ENCODE results near the gene TNS1.

The TNS1 gene

DNA sequence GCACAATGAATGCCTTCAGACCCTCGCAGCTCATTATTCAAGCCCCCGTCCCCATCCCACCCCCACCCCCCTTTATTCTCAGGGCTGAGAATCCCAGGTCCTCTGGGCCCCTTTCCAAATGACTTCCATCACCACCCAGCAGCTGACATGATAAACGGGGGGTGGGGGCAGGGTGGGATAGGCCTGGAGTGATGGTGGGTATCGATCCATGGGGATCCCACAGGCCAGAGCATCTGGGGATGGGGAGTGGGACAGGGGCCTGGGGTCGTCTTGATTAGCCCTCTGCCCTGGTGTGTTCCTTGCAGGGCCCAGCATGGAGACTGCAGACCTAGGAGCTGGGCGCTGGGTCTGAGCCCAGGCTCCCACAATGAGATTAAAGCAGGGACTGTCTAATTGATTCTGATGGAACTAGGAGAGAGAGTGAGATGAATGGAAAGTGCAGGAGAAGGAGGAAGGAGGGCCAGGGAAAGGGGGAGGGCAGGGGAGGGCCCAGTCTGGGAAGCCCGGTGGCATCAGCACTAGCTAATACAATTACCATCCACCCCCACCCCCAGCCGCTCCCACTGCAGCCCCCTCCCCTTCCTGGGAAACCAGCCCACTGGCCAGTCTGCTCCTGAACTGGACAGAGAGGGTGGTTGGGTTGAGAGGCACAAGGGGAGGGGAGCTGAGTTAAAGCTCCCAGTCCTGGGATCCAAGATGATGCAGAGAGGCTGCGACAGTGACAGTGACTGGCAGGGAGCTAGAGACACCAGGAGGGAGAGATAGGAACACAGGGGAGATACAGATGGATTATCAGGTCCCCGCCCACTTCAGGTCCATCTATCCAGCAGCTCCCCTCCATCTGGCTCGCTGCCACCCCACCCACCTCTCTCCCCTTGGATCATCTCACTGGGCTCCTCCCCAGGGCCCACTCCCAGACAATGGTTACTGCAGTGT is 13.1 kb upstream of the TNS1 start:
- DNase-seq = peak; percentile 49

- DNase-seq = no peak
Observed at GRCh38 chr2:218014706-218015585, 12.2 kb upstream of the TNS1 start.

GRCh38 chr2:218013289-218013688 is 10.5 kb upstream of the TNS1 start:
- no peak for DNase-seq

GRCh38 chr2:218012284-218012683 is 9.5 kb upstream of the TNS1 start:
- DNase-seq = no peak

DNA sequence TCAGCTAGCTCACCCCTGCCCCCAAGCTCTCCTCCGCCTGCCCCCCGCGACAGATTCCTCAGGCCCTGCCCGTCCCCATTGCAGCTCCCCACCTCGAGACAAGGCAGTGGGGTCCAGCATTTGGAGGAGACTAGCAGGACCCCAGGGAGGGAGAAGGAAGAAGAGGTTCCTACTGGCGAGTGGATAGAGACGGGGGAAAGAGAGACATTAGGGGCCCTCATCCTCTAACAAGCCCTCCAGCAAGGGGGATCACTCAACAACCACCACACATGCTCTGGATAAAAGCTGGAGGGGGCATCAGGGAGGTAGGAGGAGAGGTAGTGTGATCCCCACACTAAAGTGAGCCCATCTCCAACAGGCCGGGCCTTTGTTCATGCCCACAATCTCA is 8.9 kb upstream of the TNS1 start:
- no peak for DNase-seq

- peak; percentile 53 for DNase-seq
Observed at GRCh38 chr2:218010984-218011652, 8.3 kb upstream of the TNS1 start.

- peak; percentile 49 for DNase-seq
Observed at GRCh38 chr2:218010140-218010983, 7.6 kb upstream of the TNS1 start.

GRCh38 chr2:218009765-218010139 is 7.0 kb upstream of the TNS1 start:
- peak; percentile 47 for DNase-seq

- DNase-seq = peak; percentile 44
Observed at GRCh38 chr2:218009231-218009630, 6.4 kb upstream of the TNS1 start.

- peak; percentile 74 for DNase-seq
Observed at GRCh38 chr2:218008060-218009040, 5.6 kb upstream of the TNS1 start.

GRCh38 chr2:218006741-218007140 is 3.9 kb upstream of the TNS1 start:
- no peak for DNase-seq

- DNase-seq = no peak
Observed at GRCh38 chr2:218005486-218005885, 2.7 kb upstream of the TNS1 start.

GRCh38 chr2:218005028-218005427 is 2.2 kb upstream of the TNS1 start:
- no peak for DNase-seq

DNA sequence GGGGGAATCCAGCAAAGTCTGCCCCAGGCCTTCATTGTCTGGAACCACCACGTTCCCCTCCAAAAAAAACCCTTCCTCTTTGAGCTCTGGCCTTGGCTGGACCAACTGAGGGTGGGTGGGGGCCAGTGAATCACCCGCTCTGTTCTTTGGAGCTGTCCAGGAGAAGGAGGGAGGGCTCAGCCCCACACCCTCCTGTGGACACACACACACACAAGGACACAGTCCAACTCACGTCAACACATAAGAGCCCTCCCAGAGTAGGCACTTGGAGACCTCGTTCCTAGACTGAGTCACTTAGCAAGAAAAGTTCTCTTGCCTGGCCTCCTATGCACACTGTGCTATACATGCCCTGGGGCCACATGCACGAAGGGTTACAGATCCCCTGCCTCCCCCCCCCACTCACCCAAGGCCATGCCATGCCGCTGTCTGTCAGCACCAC is 1.2 kb upstream of the TNS1 start:
- peak; percentile 90 for DNase-seq

DNA sequence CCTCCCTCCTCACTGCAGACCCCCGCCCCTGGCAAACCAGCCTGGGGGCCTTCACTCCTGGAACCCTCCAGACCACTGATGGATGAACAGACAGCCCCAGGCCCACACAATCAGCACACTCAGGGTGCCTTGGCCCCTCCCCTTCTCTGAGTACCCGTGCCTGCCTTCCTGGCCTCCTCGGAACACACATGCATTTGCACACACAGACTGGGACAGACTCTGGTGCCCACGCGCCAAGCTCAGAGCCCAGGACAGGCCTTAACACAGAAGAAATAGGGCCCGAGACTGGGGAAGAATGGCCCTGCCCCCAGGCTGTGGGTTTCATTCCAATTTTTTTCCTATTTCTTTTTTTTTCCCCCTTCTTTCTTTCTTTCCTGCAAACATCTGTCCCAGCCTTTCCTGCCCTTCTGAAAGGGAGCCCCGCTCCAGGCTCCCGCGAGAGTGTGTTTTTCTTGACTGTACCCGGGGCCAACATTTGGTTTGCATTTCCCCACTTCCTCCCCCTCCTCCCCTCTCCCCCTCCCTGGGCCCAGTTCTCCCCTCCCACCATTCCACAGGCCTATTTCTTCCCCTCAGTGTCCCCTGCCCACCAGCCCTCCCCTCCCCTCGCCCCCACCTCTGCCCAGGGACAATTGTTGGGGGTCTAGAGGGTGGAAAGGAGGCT is 618 bp upstream of the TNS1 start:
- DNase-seq = peak; percentile 92

GRCh38 chr2:218002143-218002844 is 501 bp downstream of the TNS1 start:
- DNase-seq = no peak

DNA sequence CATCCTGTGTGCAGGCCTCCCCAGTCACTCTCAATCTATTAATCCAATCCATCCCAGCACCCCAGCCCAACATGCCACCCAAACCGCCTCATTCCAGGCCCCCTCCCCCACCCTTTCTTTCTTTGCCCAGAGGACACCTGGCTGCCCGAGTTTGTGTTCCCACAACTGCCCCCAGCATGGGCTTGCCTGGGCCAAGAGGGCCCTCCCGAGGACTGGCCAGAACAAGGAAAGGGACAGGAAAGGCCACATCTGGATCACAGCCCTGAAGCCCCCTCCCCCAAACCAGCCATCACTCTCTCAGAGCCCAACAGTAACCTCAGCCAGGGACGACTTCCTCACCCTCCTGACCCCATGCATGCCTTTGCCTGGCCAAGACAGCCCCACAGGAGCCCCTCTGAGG is 1.2 kb downstream of the TNS1 start:
- no peak for DNase-seq

- DNase-seq = no peak
Observed at GRCh38 chr2:218000136-218000535, 2.7 kb downstream of the TNS1 start.

GRCh38 chr2:217999595-217999959 is 3.2 kb downstream of the TNS1 start:
- DNase-seq = no peak
